HepG2 (cell line): ENCODE measurements around the gene UNC5CL. TPM values are rescaled to one million over a fixed set of nuclear protein-coding genes. Genes with fewer than 3 reads are reported as not detected.
A peak's percentile ranks its signal among the peaks of the same experiment; 100 is the strongest.

Source experiments
- CREB1 ChIP-seq, 2 experiments: fragments of 450-650 bp in 1 of 2; IDR thresholded peaks; 2 replicates each; pipeline ENCODE4 v1.6.1; 2016 to 2017; ENCODE audit warnings: control low read depth in 1 of 2, mild to moderate bottlenecking in 1 of 2, missing compliant biosample characterization in 1 of 2, missing genetic modification characterization in 1 of 2
- EED ChIP-seq: sonication (generic); formaldehyde crosslinking; IDR thresholded peaks from 2 replicates; pipeline ENCODE4 v1.5.0; 2020; ENCODE audit warnings: mild to moderate bottlenecking, missing genetic modification reagents
- ETS1 ChIP-seq: sonication (generic); formaldehyde crosslinking; IDR thresholded peaks from 2 replicates; pipeline ENCODE4 v1.4.0; 2020; ENCODE audit warnings: missing genetic modification reagents
- GRHL1 ChIP-seq: sonication (generic); formaldehyde crosslinking; conservative IDR thresholded peaks from 2 replicates; pipeline ENCODE4 v1.8.0; 2022; ENCODE audit warnings: missing genetic modification reagents
- HMGA1 ChIP-seq: sonication (generic); formaldehyde crosslinking; conservative IDR thresholded peaks from 2 replicates; pipeline ENCODE4 v1.4.0; 2020; ENCODE audit warnings: missing genetic modification reagents
- KLF11 ChIP-seq: IDR thresholded peaks from 2 replicates; pipeline ENCODE4 v1.6.1; 2016; ENCODE audit warnings: missing compliant biosample characterization
- MNT ChIP-seq: fragments of 450-650 bp; IDR thresholded peaks from 2 replicates; pipeline ENCODE4 v1.6.1; 2016
- NKX3-1 ChIP-seq: sonication (generic); formaldehyde crosslinking; IDR thresholded peaks from 2 replicates; pipeline ENCODE4 v1.5.0; 2020; ENCODE audit warnings: missing genetic modification reagents
- PHF20 ChIP-seq: sonication (generic); formaldehyde crosslinking; IDR thresholded peaks from 2 replicates; pipeline ENCODE4 v1.5.0; 2020; ENCODE audit warnings: mild to moderate bottlenecking, missing genetic modification reagents
- STAT5B ChIP-seq: sonication (generic); formaldehyde crosslinking; IDR thresholded peaks from 2 replicates; pipeline ENCODE4 v1.4.0; 2020; ENCODE audit warnings: missing genetic modification reagents
- TAF1 ChIP-seq: sonication (generic); formaldehyde crosslinking; IDR thresholded peaks from 2 replicates; pipeline ENCODE4 v1.4.0; 2020; ENCODE audit warnings: missing genetic modification reagents
- TRAFD1 ChIP-seq: sonication (generic); formaldehyde crosslinking; IDR thresholded peaks from 2 replicates; pipeline ENCODE4 v1.5.1; 2020; ENCODE audit warnings: missing genetic modification reagents, mild to moderate bottlenecking, borderline replicate concordance
- ZBTB43 ChIP-seq: sonication (generic); formaldehyde crosslinking; conservative IDR thresholded peaks from 2 replicates; pipeline ENCODE4 v1.4.0; 2020; ENCODE audit warnings: missing genetic modification reagents
- ZNF143 ChIP-seq: sonication (generic); formaldehyde crosslinking; IDR thresholded peaks from 2 replicates; pipeline ENCODE4 v1.4.0; 2020; ENCODE audit warnings: missing genetic modification reagents
- ZNF160 ChIP-seq: sonication (generic); formaldehyde crosslinking; IDR thresholded peaks from 2 replicates; pipeline ENCODE4 v1.8.0; 2022; ENCODE audit warnings: mild to moderate bottlenecking, inconsistent platforms, missing genetic modification reagents
- ZNF446 ChIP-seq: sonication (generic); formaldehyde crosslinking; IDR thresholded peaks from 2 replicates; pipeline ENCODE4 v1.5.0; 2020; ENCODE audit warnings: mild to moderate bottlenecking, missing genetic modification reagents
- ZNF660 ChIP-seq: sonication (generic); formaldehyde crosslinking; IDR thresholded peaks from 2 replicates; pipeline ENCODE4 v1.5.1; 2020; ENCODE audit warnings: mild to moderate bottlenecking, low read depth, missing genetic modification reagents, borderline replicate concordance
- polyA plus RNA-seq, 8 experiments: library from polyadenylated mRNA; depleted of rRNA in 3 of 8; stranded (reverse) in 7 of 8; unstranded in 1 of 8; fragments of >200 nt; fragmentation: Illumina TruSeq in 4 of 8; extraction: Trizol in 4 of 8; gene quantifications; 2 replicates each; pipeline versions ENCODE4 v1.2.1 to v1.2.3, GENCODE V29; 2011 to 2016; ENCODE audit warnings: low read depth in 4 of 8, missing spikeins in 1 of 8, mixed read lengths in 1 of 8; ENCODE audit not compliant: insufficient read depth in 1 of 8
- total RNA-seq, 5 experiments: library from RNA; depleted of rRNA; stranded (reverse); fragments of >200 nt; fragmentation: Illumina TruSeq; extraction: Trizol; gene quantifications; 2 replicates each; pipeline ENCODE4 v1.2.3, GENCODE V29; 2016; ENCODE audit warnings: low read depth in 1 of 5
- TF ChIP-seq, protein P1 (sequence below): sonication (generic); formaldehyde crosslinking; conservative IDR thresholded peaks from 2 replicates; pipeline ENCODE4 v1.5.0; 2020; ENCODE audit warnings: missing genetic modification reagents

UNC5CL gene
- total and polyA plus RNA-seq, 2 of the 13 experiments (the other 11 are each of a cell fraction or from before 2014, with no cell fraction given), result 2.4 to 2.5 TPM

GRCh38 chr6:41027799-41028560 is 11.0 kb downstream of the UNC5CL start (continued):
- TF ChIP-seq TRAFD1 (no peak), TAF1 (CRISPR knock-in tag) (no peak), ETS1 (no peak), MNT (no peak), ZNF660 (CRISPR knock-in tag) (no peak), ZNF160 (CRISPR knock-in tag) (no peak), KLF11 (CRISPR knock-in tag) (no peak), GRHL1 (CRISPR knock-in tag) (no peak), EED (CRISPR knock-in tag) (no peak), CREB1 (IDR thresholded peaks at IDR 0.05) (no peak), CREB1 (CRISPR knock-in tag; IDR thresholded peaks at IDR 0.05) (no peak), PHF20 (CRISPR knock-in tag) (no peak), NKX3-1 (0 out of 2 replicates have a peak, but pooled peaks have one; percentile 25), ZBTB43 (0 out of 2 replicates have a peak, but pooled peaks have one; percentile 29), ZNF143 (CRISPR knock-in tag) (peak; percentile 53), STAT5B (no peak), HMGA1 (CRISPR knock-in tag) (no peak), ZNF446 (no peak)
- TF ChIP-seq, protein P1, sequence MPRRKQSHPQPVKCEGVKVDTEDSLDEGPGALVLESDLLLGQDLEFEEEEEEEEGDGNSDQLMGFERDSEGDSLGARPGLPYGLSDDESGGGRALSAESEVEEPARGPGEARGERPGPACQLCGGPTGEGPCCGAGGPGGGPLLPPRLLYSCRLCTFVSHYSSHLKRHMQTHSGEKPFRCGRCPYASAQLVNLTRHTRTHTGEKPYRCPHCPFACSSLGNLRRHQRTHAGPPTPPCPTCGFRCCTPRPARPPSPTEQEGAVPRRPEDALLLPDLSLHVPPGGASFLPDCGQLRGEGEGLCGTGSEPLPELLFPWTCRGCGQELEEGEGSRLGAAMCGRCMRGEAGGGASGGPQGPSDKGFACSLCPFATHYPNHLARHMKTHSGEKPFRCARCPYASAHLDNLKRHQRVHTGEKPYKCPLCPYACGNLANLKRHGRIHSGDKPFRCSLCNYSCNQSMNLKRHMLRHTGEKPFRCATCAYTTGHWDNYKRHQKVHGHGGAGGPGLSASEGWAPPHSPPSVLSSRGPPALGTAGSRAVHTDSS (CRISPR knock-in tag), result no peak
